H9 (cell line): ENCODE data around the gene MSI1. TPM values are rescaled to one million over a fixed set of nuclear protein-coding genes. Genes with fewer than 3 reads are reported as not detected.

Source experiments
- DNase-seq: peaks from one replicate; pipeline ENCODE4 v3.0.0-alpha.2; 2017
- H2AFZ ChIP-seq: one replicate; pipeline ENCODE4 v1.6.1; 2013; ENCODE audit warnings: mild to moderate bottlenecking, low read length, control low read depth, moderate library complexity
- H2AK5ac ChIP-seq: 2 replicates; pipeline ENCODE4 v1.6.1; 2013; ENCODE audit warnings: low read length, control low read depth, mixed read lengths; ENCODE audit not compliant: insufficient read length
- H2BK120ac ChIP-seq: one replicate; pipeline ENCODE4 v1.6.1; 2013; ENCODE audit warnings: low read depth, mild to moderate bottlenecking, low read length, control low read depth, inconsistent platforms; ENCODE audit not compliant: poor library complexity, severe bottlenecking
- H2BK12ac ChIP-seq: 2 replicates; pipeline ENCODE4 v1.6.1; 2013; ENCODE audit warnings: low read length, control low read depth, mixed read lengths, low read depth; ENCODE audit not compliant: insufficient read length
- H2BK15ac ChIP-seq: 2 replicates; pipeline ENCODE4 v1.6.1; 2013; ENCODE audit warnings: low read depth, low read length, control low read depth
- H2BK20ac ChIP-seq: one replicate; pipeline ENCODE4 v1.6.1; 2013; ENCODE audit warnings: low read depth, mild to moderate bottlenecking, low read length, control low read depth, inconsistent platforms; ENCODE audit not compliant: poor library complexity, severe bottlenecking
- H2BK5ac ChIP-seq: 2 replicates; pipeline ENCODE4 v1.6.1; 2013; ENCODE audit warnings: low read length, control low read depth, mixed read lengths; ENCODE audit not compliant: insufficient read length
- H3K14ac ChIP-seq: 2 replicates; pipeline ENCODE4 v1.6.1; 2013; ENCODE audit warnings: low read length, control low read depth; ENCODE audit not compliant: insufficient read depth
- H3K18ac ChIP-seq: 2 replicates; pipeline ENCODE4 v1.6.1; 2013; ENCODE audit warnings: low read depth, mild to moderate bottlenecking, mixed read lengths, low read length, control low read depth; ENCODE audit not compliant: insufficient read length
- H3K23ac ChIP-seq: 2 replicates; pipeline ENCODE4 v1.6.1; 2013; ENCODE audit warnings: low read length, control low read depth, mixed read lengths, low read depth; ENCODE audit not compliant: insufficient read length
- H3K23me2 ChIP-seq: 2 replicates; pipeline ENCODE4 v1.6.1; 2013; ENCODE audit warnings: low read depth, mild to moderate bottlenecking, mixed read lengths, low read length, control low read depth; ENCODE audit not compliant: insufficient read length, poor library complexity, severe bottlenecking
- H3K27ac ChIP-seq: 2 replicates; pipeline ENCODE4 v1.5.1; 2013; ENCODE audit warnings: low read length, control low read depth, mixed read lengths, low read depth; ENCODE audit not compliant: insufficient read length
- H3K27me3 ChIP-seq: 2 replicates; pipeline ENCODE4 v1.6.1; 2013; ENCODE audit warnings: low read length, control low read depth, inconsistent platforms; ENCODE audit not compliant: insufficient read depth
- H3K4ac ChIP-seq: 2 replicates; pipeline ENCODE4 v1.6.1; 2013; ENCODE audit warnings: low read depth, mild to moderate bottlenecking, control low read depth, inconsistent platforms, low read length, moderate library complexity
- H3K4me1 ChIP-seq: 2 replicates; pipeline ENCODE4 v1.6.1; 2013; ENCODE audit warnings: low read length, control low read depth, inconsistent platforms; ENCODE audit not compliant: insufficient read depth
- H3K4me2 ChIP-seq: 2 replicates; pipeline ENCODE4 v1.6.1; 2013; ENCODE audit warnings: low read length, control low read depth, mixed read lengths; ENCODE audit not compliant: insufficient read length, insufficient read depth
- H3K56ac ChIP-seq: 2 replicates; pipeline ENCODE4 v1.6.1; 2013; ENCODE audit warnings: low read depth, mild to moderate bottlenecking, mixed read lengths, low read length, control low read depth; ENCODE audit not compliant: insufficient read length
- H3K79me1 ChIP-seq: 2 replicates; pipeline ENCODE4 v1.6.1; 2013; ENCODE audit warnings: low read depth, mild to moderate bottlenecking, moderate library complexity, low read length, control low read depth, inconsistent platforms; ENCODE audit not compliant: insufficient read depth, poor library complexity, severe bottlenecking
- H3K79me2 ChIP-seq: 2 replicates; pipeline ENCODE4 v1.6.1; 2013; ENCODE audit warnings: low read length, control low read depth, inconsistent platforms; ENCODE audit not compliant: insufficient read depth
- H3K9ac ChIP-seq: 2 replicates; pipeline ENCODE4 v1.6.1; 2013; ENCODE audit warnings: low read length, control low read depth, mixed read lengths; ENCODE audit not compliant: insufficient read length; ENCODE audit errors: extremely low read depth
- H3K9me3 ChIP-seq: one replicate; pipeline ENCODE4 v1.6.1; 2013; ENCODE audit warnings: low read depth, low read length, inconsistent platforms; ENCODE audit not compliant: control insufficient read depth
- H3T11ph ChIP-seq: one replicate; pipeline ENCODE4 v1.6.1; 2013; ENCODE audit warnings: mild to moderate bottlenecking, low read length, control low read depth, inconsistent platforms
- H4K20me1 ChIP-seq: one replicate; pipeline ENCODE4 v1.6.1; 2013; ENCODE audit not compliant: control insufficient read depth, insufficient read length, insufficient read depth
- H4K5ac ChIP-seq: 2 replicates; pipeline ENCODE4 v1.6.1; 2013; ENCODE audit warnings: low read depth, mild to moderate bottlenecking, mixed read lengths, low read length, control low read depth; ENCODE audit not compliant: insufficient read length
- H4K8ac ChIP-seq: replicated peaks from 2 replicates; pipeline ENCODE4 v1.6.1; 2013; ENCODE audit warnings: low read length, control low read depth, mixed read lengths, low read depth; ENCODE audit not compliant: insufficient read length
- H4K91ac ChIP-seq: 2 replicates; pipeline ENCODE4 v1.6.1; 2013; ENCODE audit warnings: low read depth, mild to moderate bottlenecking, moderate library complexity, mixed read lengths, low read length, control low read depth; ENCODE audit not compliant: insufficient read length
- H3K27ac Mint-ChIP-seq, 3 experiments: 2 replicates in 2 of 3; 3 replicates in 1 of 3; pipeline ENCODE4 v1.8.0; 2020 to 2021; ENCODE audit warnings: mixed read lengths in 3 of 3, mild to moderate bottlenecking in 1 of 3, moderate library complexity in 1 of 3
- H3K27me3 Mint-ChIP-seq: 2 replicates; pipeline ENCODE4 v1.8.0; 2021; ENCODE audit warnings: low read depth, mild to moderate bottlenecking, moderate library complexity, mixed read lengths
- H3K36me3 Mint-ChIP-seq, 3 experiments: 2 replicates in 2 of 3; 3 replicates in 1 of 3; pipeline ENCODE4 v1.8.0; 2020 to 2021; ENCODE audit warnings: low read depth in 3 of 3, mixed read lengths in 3 of 3; ENCODE audit not compliant: insufficient read depth in 1 of 3
- H3K4me1 Mint-ChIP-seq, 2 experiments: 2 replicates each; pipeline ENCODE4 v1.8.0; 2020; ENCODE audit warnings: mixed read lengths in 2 of 2
- H3K4me3 Mint-ChIP-seq, 2 experiments: 2 replicates in 1 of 2; 3 replicates in 1 of 2; pipeline ENCODE4 v1.8.0; 2020 to 2021; ENCODE audit warnings: mild to moderate bottlenecking in 2 of 2, mixed read lengths in 2 of 2, moderate library complexity in 1 of 2
- H3K9me3 Mint-ChIP-seq, 2 experiments: 2 replicates in 1 of 2; 3 replicates in 1 of 2; pipeline ENCODE4 v1.8.0; 2020; ENCODE audit warnings: mild to moderate bottlenecking in 2 of 2, mixed read lengths in 2 of 2, moderate library complexity in 1 of 2
- WGBS: extraction: QIAGEN DNeasy Blood & Tissue Kit; methylation state at CpG from one replicate; pipeline ENCODE4 v1.1.7; 2013; ENCODE audit warnings: missing lambda C conversion rate, low lambda C conversion rate, mixed read lengths; ENCODE audit not compliant: insufficient read length; ENCODE audit errors: extremely low coverage; 5-methylcytosine and 5-hydroxymethylcytosine counted together
- total RNA-seq: library from RNA; stranded (reverse); gene quantifications from 2 replicates; pipeline ENCODE4 v1.2.1, GENCODE V29; 2021
- TF ChIP-seq, protein P1 (sequence below): fragments of 200-600 bp; sonication (generic); conservative IDR thresholded peaks from 3 replicates; pipeline ENCODE4 v1.8.0; 2021; ENCODE audit warnings: antibody characterized with exemption, mild to moderate bottlenecking

The MSI1 gene
- total RNA-seq, 1 experiment from 2014 or later: 91.5 TPM

DNA sequence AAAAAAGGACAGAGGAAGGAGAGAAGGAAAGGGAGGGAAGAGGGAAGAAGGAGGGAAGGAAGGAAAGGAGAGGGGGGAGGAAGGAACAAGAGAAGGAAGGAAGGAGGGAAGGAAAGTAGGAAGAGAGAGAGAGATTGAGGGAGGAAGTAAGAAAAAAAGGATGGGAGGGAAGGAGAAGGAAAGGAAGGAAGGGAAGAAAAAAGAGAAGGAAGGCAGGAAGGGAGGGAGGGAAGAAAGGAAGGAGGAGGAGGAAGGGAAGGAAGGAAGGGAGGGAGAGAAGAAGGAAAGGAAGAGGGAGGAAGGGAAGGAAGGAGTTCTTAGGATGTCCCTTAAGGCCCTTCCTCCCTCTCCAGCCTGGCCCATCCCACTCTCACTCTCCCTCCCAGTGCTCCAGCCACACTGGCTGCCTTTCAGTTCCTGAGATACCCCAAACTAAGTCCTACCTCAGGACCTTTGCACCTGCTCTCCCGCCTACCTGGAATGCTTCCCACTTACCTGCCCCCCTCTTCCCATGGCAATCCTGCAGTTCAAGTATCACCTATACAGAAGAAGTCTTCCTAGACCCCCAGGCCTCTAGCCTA lies 21.7 kb upstream of the MSI1 start:
- Histone ChIP-seq H3K18ac (no peak overlapping the region), H3K9me3 (no peaks in the 10 kb centered on the region), H4K8ac (no peak overlapping the region), H4K20me1 (no peaks in the 10 kb centered on the region), H2BK120ac (no peak overlapping the region), H2AK5ac (no peak overlapping the region), H3K23ac (no peak overlapping the region), H3K27ac (no peak overlapping the region), H3K14ac (no peak overlapping the region), H2AFZ (no peak overlapping the region), H2BK5ac (no peak overlapping the region), H3K79me1 (no peaks in the 10 kb centered on the region), H3K4me2 (no peak overlapping the region), H3K4ac (no peak overlapping the region), H3K4me1 (peaks cover 5% of the 10 kb centered on the region; the same call in 1 of the 2 replicates), H3K79me2 (no peaks in the 10 kb centered on the region), H2BK20ac (no peak overlapping the region), H3K27me3 (no peaks in the 10 kb centered on the region), H2BK12ac (no peak overlapping the region), H3K23me2 (peaks cover 8% of the 10 kb centered on the region), H3T11ph (no peak overlapping the region), H4K91ac (no peak overlapping the region), H3K56ac (no peak overlapping the region), H3K9ac (no peak overlapping the region), H2BK15ac (no peak overlapping the region; the same call in 1 of the 2 replicates), H4K5ac (no peak overlapping the region)
- TF ChIP-seq, protein P1, sequence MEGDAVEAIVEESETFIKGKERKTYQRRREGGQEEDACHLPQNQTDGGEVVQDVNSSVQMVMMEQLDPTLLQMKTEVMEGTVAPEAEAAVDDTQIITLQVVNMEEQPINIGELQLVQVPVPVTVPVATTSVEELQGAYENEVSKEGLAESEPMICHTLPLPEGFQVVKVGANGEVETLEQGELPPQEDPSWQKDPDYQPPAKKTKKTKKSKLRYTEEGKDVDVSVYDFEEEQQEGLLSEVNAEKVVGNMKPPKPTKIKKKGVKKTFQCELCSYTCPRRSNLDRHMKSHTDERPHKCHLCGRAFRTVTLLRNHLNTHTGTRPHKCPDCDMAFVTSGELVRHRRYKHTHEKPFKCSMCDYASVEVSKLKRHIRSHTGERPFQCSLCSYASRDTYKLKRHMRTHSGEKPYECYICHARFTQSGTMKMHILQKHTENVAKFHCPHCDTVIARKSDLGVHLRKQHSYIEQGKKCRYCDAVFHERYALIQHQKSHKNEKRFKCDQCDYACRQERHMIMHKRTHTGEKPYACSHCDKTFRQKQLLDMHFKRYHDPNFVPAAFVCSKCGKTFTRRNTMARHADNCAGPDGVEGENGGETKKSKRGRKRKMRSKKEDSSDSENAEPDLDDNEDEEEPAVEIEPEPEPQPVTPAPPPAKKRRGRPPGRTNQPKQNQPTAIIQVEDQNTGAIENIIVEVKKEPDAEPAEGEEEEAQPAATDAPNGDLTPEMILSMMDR: no peak
- no peak for DNase-seq
- Mint-ChIP-seq H3K27me3 (peaks cover 11% of the 10 kb centered on the region), H3K4me3 (peak overlapping the region in 1 of 2 experiments; percentile 27; a peak in 1 of 5 replicates), H3K9me3 (no peaks in the 10 kb centered on the region; a peak in 1 of 5 replicates), H3K36me3 (no peaks in the 10 kb centered on the region), H3K4me1 (peaks cover 29 to 50% of the 10 kb centered on the region in 2 experiments), H3K27ac (peak overlapping the region in 1 of 3 experiments; percentile 41; a peak in 2 of 7 replicates)
- WGBS: no CpG with 5 or more reads among the region's 1 CpG
